ENCODE measurements around the gene TMEM119. TPM values are rescaled to one million over a fixed set of nuclear protein-coding genes. Genes with fewer than 3 reads are reported as not detected.

TMEM119 gene
- total and polyA plus RNA-seq, 10 of the 15 experiments (the other 5 are each of a cell fraction or from before 2014, with no cell fraction given) = 0.11 to 0.44 (median 0.19) TPM; not detected in 5

GRCh38 chr12:108638141-108638827 lies 40.4 kb upstream of the TMEM119 start (continued):
- TF ChIP-seq NKRF (conservative IDR thresholded peaks at IDR 0.05) (no peak), SIX5 (IDR thresholded peaks at IDR 0.05; ENCODE audit: low read depth, low read length, severe bottlenecking) (no peak), REST (IDR thresholded peaks at IDR 0.05; ENCODE audit: low read depth, low read length) (no peak), SMAD5 (IDR thresholded peaks at IDR 0.05; ENCODE audit: low read depth) (no peak), RBBP5 (conservative IDR thresholded peaks at IDR 0.05) (no peak), IKZF1 (conservative IDR thresholded peaks at IDR 0.05) (peak; percentile 59; the same call in 1 of the 2 replicates), HDGF (IDR thresholded peaks at IDR 0.05) (no peak), IKZF2 (IDR thresholded peaks at IDR 0.05) (peak in 1 of 2 experiments; percentile 61; a peak in 3 of 4 replicates), CHD1 (IDR thresholded peaks at IDR 0.05; ENCODE audit: low read depth, low read length) (no peak), CEBPZ (IDR thresholded peaks at IDR 0.05; ENCODE audit: low read depth, low read length) (no peak), SMAD1 (IDR thresholded peaks at IDR 0.05; ENCODE audit: low read depth, partially characterized antibody) (no peak), NFIC (IDR thresholded peaks at IDR 0.05; ENCODE audit: low read depth, low read length) (no peak), BCL11A (IDR thresholded peaks at IDR 0.05; ENCODE audit: low read depth, low read length) (no peak), ZBTB40 (IDR thresholded peaks at IDR 0.05; ENCODE audit: borderline replicate concordance) (no peak)

All from GM12878 (cell line).